HG03439 (cell line): Measurements from ENCODE around the gene AP2A1.

ENCODE experiments used
- ATAC-seq: cut with Tn5 transposase; IDR thresholded peaks from one replicate; pipeline ENCODE4 v1.9.1; 2021; ENCODE audit warnings: mild to moderate bottlenecking, moderate library complexity; ENCODE audit not compliant: unreplicated experiment

AP2A1 gene

GRCh38 chr19:49837009-49837310 lies 70.2 kb downstream of the AP2A1 start:
- no peak for ATAC-seq

GRCh38 chr19:49837425-49837824 lies 70.6 kb downstream of the AP2A1 start:
- no peak for ATAC-seq

- no peak for ATAC-seq
These were observed 72.2 kb downstream of the AP2A1 start for GRCh38 chr19:49838885-49839588.

GRCh38 chr19:49839713-49840112 lies 72.9 kb downstream of the AP2A1 start:
- ATAC-seq = no peak

- ATAC-seq = no peak
These were observed 73.5 kb downstream of the AP2A1 start for GRCh38 chr19:49840321-49840720.

GRCh38 chr19:49840736-49841249 lies 74.0 kb downstream of the AP2A1 start:
- no peak for ATAC-seq

- no peak for ATAC-seq
These were observed 76.5 kb downstream of the AP2A1 start for GRCh38 chr19:49843265-49843664.

GRCh38 chr19:49844138-49845095 lies 77.6 kb downstream of the AP2A1 start:
- ATAC-seq = no peak

- no peak for ATAC-seq
These were observed 78.6 kb downstream of the AP2A1 start for GRCh38 chr19:49845414-49845813.

GRCh38 chr19:49846408-49846807 lies 79.6 kb downstream of the AP2A1 start:
- ATAC-seq = no peak

GRCh38 chr19:49847731-49848696 lies 81.2 kb downstream of the AP2A1 start:
- no peak for ATAC-seq

GRCh38 chr19:49848938-49849337 lies 82.1 kb downstream of the AP2A1 start:
- no peak for ATAC-seq

GRCh38 chr19:49849433-49850220 lies 82.8 kb downstream of the AP2A1 start:
- ATAC-seq = no peak

- no peak for ATAC-seq
These were observed 83.4 kb downstream of the AP2A1 start for GRCh38 chr19:49850221-49850486.

GRCh38 chr19:49850487-49851342 lies 83.9 kb downstream of the AP2A1 start, which contains the start of gene PTOV1:
TSS of gene PTOV1 (plus strand) at chr19:49851159.
- peak; percentile 78 for ATAC-seq

GRCh38 chr19:49851456-49852259 lies 84.9 kb downstream of the AP2A1 start:
- ATAC-seq = peak; percentile 2

GRCh38 chr19:49852631-49853126 lies 85.9 kb downstream of the AP2A1 start:
- no peak for ATAC-seq

- no peak for ATAC-seq
These were observed 87.1 kb downstream of the AP2A1 start for GRCh38 chr19:49853852-49854377.
